HEK293T (cell line): ENCODE data around the gene NECTIN1.

ENCODE experiments used
- FOXA1 ChIP-seq: fragments of 450-650 bp; IDR thresholded peaks from 2 replicates; pipeline ENCODE4 v1.6.1; 2016; ENCODE audit warnings: mild to moderate bottlenecking
- FOXK2 ChIP-seq: fragments of 450-650 bp; IDR thresholded peaks from 2 replicates; pipeline ENCODE4 v1.6.1; 2016; ENCODE audit warnings: mild to moderate bottlenecking
- LEF1 ChIP-seq: fragments of 450-650 bp; IDR thresholded peaks from 2 replicates; pipeline ENCODE4 v1.6.1; 2017; ENCODE audit warnings: mild to moderate bottlenecking, borderline replicate concordance
- NFRKB ChIP-seq: fragments of 450-650 bp; IDR thresholded peaks from 2 replicates; pipeline ENCODE4 v1.6.1; 2016; ENCODE audit warnings: mild to moderate bottlenecking, moderate library complexity
- SP1 ChIP-seq: fragments of 450-650 bp; IDR thresholded peaks from 2 replicates; pipeline ENCODE4 v1.6.1; 2017

DNA sequence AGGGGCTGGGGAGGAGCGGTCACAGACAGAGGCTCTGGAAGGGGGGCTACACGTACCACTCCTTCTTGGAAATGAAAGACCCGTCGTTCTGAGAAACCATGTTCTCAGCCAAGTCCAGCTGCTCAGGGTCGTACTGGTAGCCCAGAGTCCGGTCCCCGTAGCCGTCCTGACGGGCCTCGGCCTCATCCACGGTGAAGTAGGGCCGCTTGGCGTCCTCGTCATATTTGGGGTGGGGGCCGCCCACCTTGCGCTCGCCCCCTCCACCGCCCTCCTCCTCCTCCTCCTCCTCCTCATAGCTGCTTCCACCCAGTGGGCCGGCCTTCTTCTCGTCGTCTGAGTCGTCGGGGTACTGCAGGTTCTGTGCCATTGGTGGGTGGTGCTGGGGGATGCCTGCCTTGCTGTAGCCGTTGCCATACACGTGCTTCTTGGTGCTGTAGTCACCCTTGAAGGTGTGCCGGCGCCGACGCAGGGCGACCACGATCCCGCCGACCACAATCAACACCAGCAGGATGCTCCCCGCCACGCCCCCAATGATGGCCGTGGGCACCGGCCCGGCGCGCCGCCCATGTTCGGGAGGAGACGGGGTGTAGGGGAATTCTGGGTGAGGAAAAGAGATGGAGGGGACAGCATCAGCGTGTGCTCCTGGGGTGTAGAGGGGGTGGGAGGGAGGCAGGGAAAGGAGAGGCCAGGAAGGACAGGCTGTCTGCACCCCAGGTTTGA lies 64.1 kb downstream of the NECTIN1 start:
- TF ChIP-seq FOXA1 = no peak
- no peak for TF ChIP-seq NFRKB
- no peak for TF ChIP-seq LEF1
- no peak for TF ChIP-seq FOXK2
- TF ChIP-seq SP1 = no peak
